K562 (cell line): ENCODE measurements around the gene NSG2.

Experiments used
- CHCHD3 ChIP-seq: fragments of 250-450 bp; sonication (Bioruptor Pico); IDR thresholded peaks from 2 replicates; pipeline ENCODE4 v2.1.2; 2022; ENCODE audit warnings: mild to moderate bottlenecking
- CTCF ChIP-seq, 3 experiments: IDR thresholded peaks in 2 of 3; conservative IDR thresholded peaks in 1 of 3; 2 replicates each; pipeline ENCODE4 v1.5.1; 2011 to 2012; ENCODE audit warnings: low read length in 3 of 3, mild to moderate bottlenecking in 3 of 3, control low read depth in 2 of 3, improper control_type of control experiment in 1 of 3, inconsistent platforms in 1 of 3, low read depth in 1 of 3, mixed read lengths in 1 of 3, moderate library complexity in 1 of 3; ENCODE audit not compliant: insufficient read depth in 2 of 3
- GABPA ChIP-seq: fragments of 200-800 bp; sonication (Bioruptor generic); conservative IDR thresholded peaks from 2 replicates; pipeline ENCODE4 v1.6.1; 2016; ENCODE audit warnings: low read depth, missing genetic modification characterization, missing compliant biosample characterization
- ILK ChIP-seq: fragments of 450-650 bp; IDR thresholded peaks from 2 replicates; pipeline ENCODE4 v1.6.1; 2016; ENCODE audit warnings: missing genetic modification characterization, low read depth, mild to moderate bottlenecking, missing compliant biosample characterization, moderate library complexity, borderline replicate concordance
- SIN3A ChIP-seq, 2 experiments: fragments of 150-350 bp in 1 of 2; IDR thresholded peaks; 2 replicates each; pipeline ENCODE4 v1.6.1; 2011 to 2016; ENCODE audit warnings: borderline replicate concordance in 2 of 2, low read depth in 2 of 2, low read length in 2 of 2, mild to moderate bottlenecking in 2 of 2, moderate library complexity in 2 of 2; ENCODE audit not compliant: control insufficient read depth in 1 of 2
- ZBTB43 ChIP-seq: sonication (generic); formaldehyde crosslinking; IDR thresholded peaks from 2 replicates; pipeline ENCODE4 v1.8.0; 2023; ENCODE audit warnings: mild to moderate bottlenecking, missing genetic modification reagents

- TF ChIP-seq GABPA (no peak), SIN3A (IDR thresholded peaks at IDR 0.05; ENCODE audit: borderline replicate concordance in 2 of 2, control insufficient read depth in 1 of 2, low read depth in 2 of 2, low read length in 2 of 2) (no peak), CHCHD3 (CRISPR knock-in tag) (no peak), ZBTB43 (CRISPR knock-in tag) (no peak), CTCF (IDR thresholded peaks at IDR 0.05 in 2 of 3, conservative IDR thresholded peaks at IDR 0.05 in 1 of 3; ENCODE audit: insufficient read depth in 2 of 3, low read depth in 1 of 3, low read length in 3 of 3) (no peak), ILK (no peak)
These were observed 100.3 kb downstream of the NSG2 start for GRCh38 chr5:174145821-174146220.
